ENCODE results near the gene MRPL20. TPM values are rescaled to one million over a fixed set of nuclear protein-coding genes. Genes with fewer than 3 reads are reported as not detected.
"Not testable (repeated sequence)": the region's sequence is repeated elsewhere in the genome, so short reads cannot be mapped to it uniquely, and the experiment has no call there.

Gene MRPL20
- total and polyA plus RNA-seq, 5 experiments from 2014 or later: 162 to 233 (median 203) TPM

DNA sequence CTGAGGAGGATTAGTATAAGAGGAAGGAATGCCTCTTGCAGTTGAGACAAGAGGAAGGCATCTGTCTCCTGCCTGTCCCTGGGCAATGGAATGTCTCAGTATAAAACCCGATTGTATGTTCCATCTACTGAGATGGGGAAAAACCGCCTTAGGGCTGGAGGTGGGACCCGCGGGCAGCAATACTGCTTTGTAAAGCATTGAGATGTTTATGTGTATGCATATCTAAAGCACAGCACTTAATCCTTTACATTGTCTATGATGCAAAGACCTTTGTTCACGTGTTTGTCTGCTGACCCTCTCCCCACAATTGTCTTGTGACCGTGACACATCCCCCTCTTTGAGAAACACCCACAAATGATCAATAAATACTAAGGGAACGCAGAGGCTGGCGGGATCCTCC, 3.1 kb upstream of the MRPL20 start:
- Mint-ChIP-seq H3K27ac (peak overlapping the region in 2 of 10 donors; percentile 34 to 63), H3K36me3 (peaks cover 0 to 16% (median 0%) of the 10 kb centered on the region in 3 donors), H3K4me1 (peaks cover 12 to 44% (median 24%) of the 10 kb centered on the region in 4 donors), H3K4me3 (peak overlapping the region in 2 of 10 donors; percentile 54 to 58)
- POLR2A ChIA-PET: interaction anchor here (1.7 kb wide), 1 partner anchor 11 kb away, joined by 6 read pairs; the partner anchor contains the start of gene CCNL2
- not testable (repeated sequence) for ATAC-seq, DNase-seq, H3K27me3 Mint-ChIP-seq, H3K9me3 Mint-ChIP-seq

DNA sequence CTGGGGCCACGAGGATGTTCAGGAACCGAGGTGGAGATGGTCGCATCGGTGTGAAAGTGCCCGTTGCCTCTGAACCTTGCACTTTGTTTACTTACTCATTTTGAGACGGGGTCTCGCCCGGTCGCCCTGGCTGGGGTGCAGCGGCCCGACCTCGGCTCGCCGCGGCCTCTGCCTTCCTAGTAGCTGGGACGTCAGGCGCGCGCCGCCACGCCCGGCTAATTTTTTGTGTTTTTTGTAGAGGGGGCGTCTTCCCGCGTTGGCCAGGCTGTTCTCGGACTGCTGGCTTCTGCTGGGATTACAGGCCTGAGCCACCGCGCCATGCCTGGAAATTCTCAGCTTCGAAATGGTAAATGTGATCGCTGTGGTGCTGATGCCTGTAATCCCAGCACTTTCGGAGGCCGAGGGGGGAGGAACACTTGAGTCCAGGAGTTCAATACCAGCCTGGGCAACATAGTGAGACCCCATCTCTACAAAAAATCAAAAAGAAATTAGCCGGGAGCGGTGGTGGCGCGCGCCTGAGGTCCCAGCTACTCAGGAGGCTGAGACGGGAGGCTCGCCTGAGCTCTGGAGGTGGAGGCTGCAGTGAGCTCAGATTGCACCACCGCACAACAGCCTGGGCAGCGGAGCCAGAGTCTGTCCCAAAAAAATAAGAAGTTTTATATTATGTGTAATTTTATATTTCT, 684 bp upstream of the MRPL20 start:
- ATAC-seq: no peak
- peak in 3 of 10 donors; percentile 14 to 58 (median 35) for DNase-seq
- Mint-ChIP-seq H3K4me3 (peak overlapping the region; percentile 79 to 96 (median 86)), H3K36me3 (peaks cover 0 to 34% (median 7%) of the 10 kb centered on the region in 3 donors), H3K27me3 (no peaks in the 10 kb centered on the region), H3K27ac (peak overlapping the region; percentile 31 to 94 (median 89)), H3K9me3 (no peaks in the 10 kb centered on the region), H3K4me1 (peaks cover 15 to 53% (median 33%) of the 10 kb centered on the region in 4 donors)
- POLR2A ChIA-PET: interaction anchor here (0.7 to 5.7 kb wide), 16 partner anchors 9 to 475 kb away, joined by 3 to 70 read pairs (median 6); partner anchors contain the start of genes AURKAIP1, CCNL2, MIB2 and MXRA8

GRCh38 chr1:1406101-1406820, 832 bp downstream of the MRPL20 start:
- no peaks in the 10 kb centered on the region for H3K27me3 Mint-ChIP-seq
- peaks cover 15 to 62% (median 42%) of the 10 kb centered on the region in 4 donors for H3K4me1 Mint-ChIP-seq
- POLR2A ChIA-PET: interaction anchor here (0.7 to 5.7 kb wide), 14 partner anchors 8 to 208 kb away, joined by 3 to 70 read pairs (median 6); partner anchors contain the start of genes AURKAIP1, CCNL2 and UBE2J2
- no peak for DNase-seq
- H3K9me3 Mint-ChIP-seq: no peaks in the 10 kb centered on the region
- peaks cover 0 to 48% (median 8%) of the 10 kb centered on the region in 3 donors for H3K36me3 Mint-ChIP-seq
- H3K4me3 Mint-ChIP-seq: peak overlapping the region; percentile 88 to 97 (median 92)
- H3K27ac Mint-ChIP-seq: peak overlapping the region; percentile 89 to 98 (median 94)
- ATAC-seq: no peak

DNA sequence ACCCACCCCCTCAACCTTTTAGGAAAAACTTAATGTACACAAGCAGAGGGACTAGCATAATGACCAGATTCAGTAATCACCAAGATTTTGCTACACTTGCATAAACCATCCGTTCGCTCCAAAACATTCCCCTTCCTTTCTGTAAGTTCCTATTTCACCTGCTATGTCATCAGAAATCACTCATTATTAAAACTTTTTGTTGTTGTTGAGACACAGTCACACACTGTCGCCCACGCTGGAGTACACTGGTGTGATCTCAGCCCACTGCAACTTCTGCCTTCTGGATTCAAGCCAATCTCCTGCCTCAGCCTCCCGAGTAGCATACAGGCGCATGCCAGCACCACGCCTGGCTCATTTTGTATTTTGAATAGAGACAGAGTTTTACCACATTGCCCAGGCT, 3.4 kb downstream of the MRPL20 start:
- POLR2A ChIA-PET: no interaction called here
- peak overlapping the region in 6 of 10 donors; percentile 30 to 83 (median 64) for H3K27ac Mint-ChIP-seq
- peak overlapping the region in 6 of 10 donors; percentile 24 to 66 (median 62) for H3K4me3 Mint-ChIP-seq
- peaks cover 16 to 60% (median 53%) of the 10 kb centered on the region in 4 donors for H3K4me1 Mint-ChIP-seq
- H3K27me3 Mint-ChIP-seq: no peaks in the 10 kb centered on the region
- no peak for DNase-seq
- H3K36me3 Mint-ChIP-seq: peaks cover 0 to 48% (median 10%) of the 10 kb centered on the region in 3 donors
- H3K9me3 Mint-ChIP-seq: no peaks in the 10 kb centered on the region
- no peak for ATAC-seq

- not testable (repeated sequence) for ATAC-seq, DNase-seq, H3K9me3 Mint-ChIP-seq, H3K27me3 Mint-ChIP-seq
- Mint-ChIP-seq H3K36me3 (peaks cover 0 to 51% (median 10%) of the 10 kb centered on the region in 3 donors), H3K4me1 (peaks cover 18 to 62% (median 53%) of the 10 kb centered on the region in 4 donors), H3K4me3 (peak overlapping the region in 2 of 10 donors; percentile 54 to 65), H3K27ac (peak overlapping the region in 3 of 10 donors; percentile 11 to 83 (median 77))
- POLR2A ChIA-PET: interaction anchor here (0.6 to 0.7 kb wide), 2 partner anchors 26 to 30 kb away, joined by 3 to 4 read pairs; no protein-coding TSS in a partner anchor
Measured at GRCh38 chr1:1402901-1403392, 4.1 kb downstream of the MRPL20 start.

DNA sequence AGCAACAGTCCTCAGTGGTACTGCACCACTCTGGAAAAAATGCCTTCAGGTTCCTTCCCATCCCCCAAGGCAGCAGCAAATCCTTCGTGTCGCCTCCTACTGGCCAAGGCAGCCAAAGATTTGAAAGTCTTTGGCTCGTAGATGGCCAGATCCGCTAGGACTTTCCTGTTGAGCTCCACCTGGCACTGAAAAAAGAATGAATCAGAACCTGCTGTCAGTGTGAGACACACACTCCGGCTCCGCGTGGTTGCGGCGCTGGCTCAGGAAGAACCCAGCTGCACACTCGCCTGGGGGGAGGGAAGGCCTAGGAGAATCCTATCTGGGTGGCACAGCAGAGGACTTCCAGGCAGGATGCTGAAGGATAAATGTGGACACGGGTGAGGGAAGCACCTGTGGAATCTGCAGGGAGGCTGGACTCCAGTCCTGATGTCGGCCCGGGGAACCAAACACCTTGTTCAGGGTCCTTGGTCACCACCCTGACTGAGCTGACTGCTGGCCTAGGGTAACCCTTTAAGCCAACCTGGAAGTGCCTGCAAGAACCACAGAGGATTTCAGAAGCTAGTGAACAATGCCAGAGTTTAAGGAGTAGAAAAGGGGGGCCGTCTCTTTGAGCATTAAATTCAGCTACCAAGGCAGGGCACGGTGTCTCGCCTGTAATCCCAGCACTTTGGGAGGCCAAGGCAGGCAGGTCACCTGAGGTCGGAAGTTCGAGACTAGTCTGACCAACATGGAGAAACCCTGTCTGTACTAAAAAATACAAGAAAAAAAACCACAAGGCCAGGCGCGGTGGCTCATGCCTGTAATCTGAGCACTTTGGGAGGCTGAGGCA, 4.8 kb downstream of the MRPL20 start:
- DNase-seq: peak in 2 of 10 donors; percentile 33
- Mint-ChIP-seq H3K4me3 (peak overlapping the region in 8 of 10 donors; percentile 30 to 87 (median 60)), H3K9me3 (no peaks in the 10 kb centered on the region), H3K36me3 (peaks cover 0 to 56% (median 13%) of the 10 kb centered on the region in 3 donors), H3K27ac (peak overlapping the region in 7 of 10 donors; percentile 55 to 87 (median 71)), H3K4me1 (peaks cover 16 to 66% (median 56%) of the 10 kb centered on the region in 4 donors), H3K27me3 (no peaks in the 10 kb centered on the region)
- no peak for ATAC-seq
- POLR2A ChIA-PET: interaction anchor here (0.6 to 5.9 kb wide), 4 partner anchors 17 to 30 kb away, joined by 3 to 69 read pairs (median 4); partner anchors contain the start of gene AURKAIP1

DNA sequence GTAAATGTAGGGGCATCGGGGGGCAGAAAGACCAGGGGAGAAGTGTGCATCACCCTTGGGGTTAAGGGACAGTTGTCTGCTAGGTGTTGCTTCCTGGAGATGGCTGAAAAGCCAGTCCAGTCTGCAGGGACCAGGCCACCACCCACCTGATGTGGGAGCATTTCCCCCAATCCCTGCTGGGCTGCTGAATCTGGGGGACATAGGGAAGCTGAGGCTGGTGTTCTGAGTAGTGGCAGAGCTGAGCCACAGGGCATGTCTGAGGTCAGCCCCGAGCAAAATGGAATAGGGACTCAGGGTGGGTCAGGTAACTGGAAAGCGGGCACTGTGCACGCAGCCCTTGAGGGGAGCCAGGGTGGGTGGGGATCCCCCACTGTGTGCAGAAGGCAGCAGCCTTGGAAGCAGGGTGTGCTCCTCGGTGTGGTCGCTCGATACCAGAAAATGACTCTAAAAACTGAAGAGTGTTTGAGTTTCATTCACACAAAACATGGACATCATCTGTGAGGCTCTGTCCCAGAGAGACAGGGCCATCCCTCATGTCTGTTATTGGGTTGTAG, 5.6 kb downstream of the MRPL20 start:
- Mint-ChIP-seq H3K9me3 (no peaks in the 10 kb centered on the region), H3K36me3 (peaks cover 0 to 63% (median 13%) of the 10 kb centered on the region in 3 donors), H3K27ac (peak overlapping the region in 8 of 10 donors; percentile 62 to 96 (median 74)), H3K4me1 (peaks cover 16 to 67% (median 55%) of the 10 kb centered on the region in 4 donors), H3K4me3 (peak overlapping the region in 8 of 10 donors; percentile 54 to 88 (median 68)), H3K27me3 (no peaks in the 10 kb centered on the region)
- DNase-seq (no peak), ATAC-seq (no peak)
- POLR2A ChIA-PET: interaction anchor here (0.6 to 5.9 kb wide), 3 partner anchors 16 to 33 kb away, joined by 3 to 69 read pairs (median 3); partner anchors contain the start of gene AURKAIP1

- Mint-ChIP-seq H3K9me3 (no peaks in the 10 kb centered on the region), H3K27ac (peak overlapping the region; percentile 31 to 96 (median 92)), H3K4me1 (peaks cover 14 to 63% (median 48%) of the 10 kb centered on the region in 4 donors), H3K36me3 (peaks cover 0 to 62% (median 13%) of the 10 kb centered on the region in 3 donors), H3K27me3 (no peaks in the 10 kb centered on the region), H3K4me3 (peak overlapping the region; percentile 84 to 95 (median 88))
- no peak for DNase-seq
- ATAC-seq: no peak
- POLR2A ChIA-PET: interaction anchor here (1.0 to 5.9 kb wide), 6 partner anchors 24 to 104 kb away, joined by 3 to 69 read pairs (median 5); partner anchors contain the start of gene AURKAIP1
Measured at GRCh38 chr1:1400576-1401456, 6.3 kb downstream of the MRPL20 start.

DNA sequence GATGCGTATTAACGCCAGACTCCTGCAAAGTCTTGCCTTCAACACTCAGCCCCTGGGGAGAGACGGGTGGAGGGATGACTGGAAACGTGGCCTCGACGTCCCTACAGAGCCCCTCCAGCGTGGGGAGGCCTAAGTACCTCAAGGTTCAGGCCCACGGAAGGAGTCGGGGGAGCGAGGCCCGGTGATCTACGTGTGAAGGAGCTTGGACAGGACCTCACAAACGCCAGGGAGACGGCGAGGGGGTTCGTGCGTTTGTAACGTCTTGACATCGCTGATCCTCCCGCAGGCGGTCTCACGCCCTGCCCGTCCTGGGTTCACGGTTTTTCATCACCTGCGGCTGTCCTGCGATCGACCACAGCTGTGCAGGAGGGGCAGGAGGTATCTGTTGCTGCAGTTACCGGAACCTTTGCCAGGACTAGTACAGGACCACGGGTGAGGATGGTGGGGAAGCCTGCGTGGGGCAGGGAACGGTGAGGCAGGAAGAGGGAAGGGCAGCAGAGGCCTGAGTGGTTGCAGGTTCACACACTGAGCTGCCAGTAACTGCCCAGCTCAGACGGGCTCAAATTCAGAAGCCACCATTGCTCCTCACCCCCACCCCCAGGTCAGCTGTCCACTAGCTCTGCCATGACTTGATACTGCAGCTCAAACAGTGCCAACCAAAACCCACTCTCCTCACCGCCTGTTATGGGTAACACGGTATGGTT, 7.1 kb downstream of the MRPL20 start:
- POLR2A ChIA-PET: interaction anchor here (0.8 to 5.9 kb wide), 15 partner anchors 7 to 380 kb away, joined by 3 to 69 read pairs (median 5); partner anchors contain the start of genes AURKAIP1, MRPL20 and UBE2J2
- Mint-ChIP-seq H3K4me3 (peak overlapping the region; percentile 84 to 95 (median 88)), H3K27ac (peak overlapping the region; percentile 83 to 96 (median 92)), H3K4me1 (peaks cover 17 to 63% (median 48%) of the 10 kb centered on the region in 4 donors), H3K27me3 (no peaks in the 10 kb centered on the region), H3K36me3 (peaks cover 0 to 62% (median 13%) of the 10 kb centered on the region in 3 donors), H3K9me3 (no peaks in the 10 kb centered on the region)
- ATAC-seq (no peak), DNase-seq (no peak)
